ENCODE measurements around the gene ATF6.

The ATF6 gene

GRCh38 chr1:161790587-161791317 is 24.6 kb downstream of the ATF6 start:
- no peak for TF ChIP-seq CTCF (conservative IDR thresholded peaks at IDR 0.05; ENCODE audit: low read depth, low read length)
- no peaks in the 10 kb centered on the region for H3K27me3 ChIP-seq (ENCODE audit: insufficient read depth, low read depth)
- no peak overlapping the region for H2AFZ ChIP-seq (ENCODE audit: low read depth)
- no peak overlapping the region for H3K9ac ChIP-seq
- H3K4me3 ChIP-seq (IDR thresholded peaks at IDR 0.05; ENCODE audit: insufficient read depth, low read depth, low read length): no peak overlapping the region
- H3K36me3 ChIP-seq (ENCODE audit: insufficient read depth): peaks cover 13% of the 10 kb centered on the region; the same call in 1 of the 2 replicates
- H4K20me1 ChIP-seq (ENCODE audit: insufficient read depth): no peaks in the 10 kb centered on the region
- peaks cover 42% of the 10 kb centered on the region for H3K4me1 ChIP-seq (ENCODE audit: low read depth, poor library complexity, severe bottlenecking)
- no peak overlapping the region; the same call in 1 of the 2 replicates for H3K27ac ChIP-seq
- H3K4me2 ChIP-seq: no peak overlapping the region
- no peaks in the 10 kb centered on the region for H3K79me2 ChIP-seq (ENCODE audit: insufficient read depth, low read depth)

- Histone ChIP-seq H3K4me2 (peak overlapping the region; percentile 8; the same call in 1 of the 2 replicates), H3K27ac (peak overlapping the region; percentile 10; the same call in 1 of the 2 replicates), H4K20me1 (ENCODE audit: insufficient read depth) (no peaks in the 10 kb centered on the region), H3K4me1 (ENCODE audit: low read depth, poor library complexity, severe bottlenecking) (peaks cover 56% of the 10 kb centered on the region), H3K27me3 (ENCODE audit: insufficient read depth, low read depth) (no peaks in the 10 kb centered on the region), H3K36me3 (ENCODE audit: insufficient read depth) (peaks cover 13% of the 10 kb centered on the region; the same call in 1 of the 2 replicates), H3K9ac (no peak overlapping the region), H3K79me2 (ENCODE audit: insufficient read depth, low read depth) (no peaks in the 10 kb centered on the region), H3K4me3 (IDR thresholded peaks at IDR 0.05; ENCODE audit: insufficient read depth, low read depth, low read length) (no peak overlapping the region), H2AFZ (ENCODE audit: low read depth) (no peak overlapping the region)
- TF ChIP-seq CTCF (conservative IDR thresholded peaks at IDR 0.05; ENCODE audit: low read depth, low read length): no peak
These were observed 26.0 kb downstream of the ATF6 start for GRCh38 chr1:161791904-161792655.

GRCh38 chr1:161792740-161793139 is 26.6 kb downstream of the ATF6 start:
- Histone ChIP-seq H3K4me3 (IDR thresholded peaks at IDR 0.05; ENCODE audit: insufficient read depth, low read depth, low read length) (no peak overlapping the region), H3K4me1 (ENCODE audit: low read depth, poor library complexity, severe bottlenecking) (peaks cover 62% of the 10 kb centered on the region), H3K27me3 (ENCODE audit: insufficient read depth, low read depth) (no peaks in the 10 kb centered on the region), H4K20me1 (ENCODE audit: insufficient read depth) (no peaks in the 10 kb centered on the region), H2AFZ (ENCODE audit: low read depth) (no peak overlapping the region), H3K79me2 (ENCODE audit: insufficient read depth, low read depth) (no peaks in the 10 kb centered on the region), H3K9ac (no peak overlapping the region), H3K27ac (no peak overlapping the region; the same call in 1 of the 2 replicates), H3K4me2 (peak overlapping the region; percentile 10; the same call in 1 of the 2 replicates), H3K36me3 (ENCODE audit: insufficient read depth) (peaks cover 13% of the 10 kb centered on the region; the same call in 1 of the 2 replicates)
- TF ChIP-seq CTCF (conservative IDR thresholded peaks at IDR 0.05; ENCODE audit: low read depth, low read length): peak; percentile 93

- Histone ChIP-seq H3K9ac (no peak overlapping the region), H3K27ac (peak overlapping the region; percentile 93), H3K4me1 (ENCODE audit: low read depth, poor library complexity, severe bottlenecking) (peaks cover 96% of the 10 kb centered on the region), H2AFZ (ENCODE audit: low read depth) (no peak overlapping the region), H3K79me2 (ENCODE audit: insufficient read depth, low read depth) (peaks cover 7% of the 10 kb centered on the region; the same call in 1 of the 2 replicates), H3K4me3 (IDR thresholded peaks at IDR 0.05; ENCODE audit: insufficient read depth, low read depth, low read length) (no peak overlapping the region), H3K4me2 (peak overlapping the region; percentile 92), H4K20me1 (ENCODE audit: insufficient read depth) (no peaks in the 10 kb centered on the region), H3K36me3 (ENCODE audit: insufficient read depth) (peaks cover 6% of the 10 kb centered on the region; the same call in 1 of the 2 replicates), H3K27me3 (ENCODE audit: insufficient read depth, low read depth) (no peaks in the 10 kb centered on the region)
- TF ChIP-seq CTCF (conservative IDR thresholded peaks at IDR 0.05; ENCODE audit: low read depth, low read length): no peak
These were observed 33.7 kb downstream of the ATF6 start for GRCh38 chr1:161799792-161800191.

All from KMS-11 (cell line).